ENCODE measurements around the gene LASP1NB.

Gene LASP1NB

DNA sequence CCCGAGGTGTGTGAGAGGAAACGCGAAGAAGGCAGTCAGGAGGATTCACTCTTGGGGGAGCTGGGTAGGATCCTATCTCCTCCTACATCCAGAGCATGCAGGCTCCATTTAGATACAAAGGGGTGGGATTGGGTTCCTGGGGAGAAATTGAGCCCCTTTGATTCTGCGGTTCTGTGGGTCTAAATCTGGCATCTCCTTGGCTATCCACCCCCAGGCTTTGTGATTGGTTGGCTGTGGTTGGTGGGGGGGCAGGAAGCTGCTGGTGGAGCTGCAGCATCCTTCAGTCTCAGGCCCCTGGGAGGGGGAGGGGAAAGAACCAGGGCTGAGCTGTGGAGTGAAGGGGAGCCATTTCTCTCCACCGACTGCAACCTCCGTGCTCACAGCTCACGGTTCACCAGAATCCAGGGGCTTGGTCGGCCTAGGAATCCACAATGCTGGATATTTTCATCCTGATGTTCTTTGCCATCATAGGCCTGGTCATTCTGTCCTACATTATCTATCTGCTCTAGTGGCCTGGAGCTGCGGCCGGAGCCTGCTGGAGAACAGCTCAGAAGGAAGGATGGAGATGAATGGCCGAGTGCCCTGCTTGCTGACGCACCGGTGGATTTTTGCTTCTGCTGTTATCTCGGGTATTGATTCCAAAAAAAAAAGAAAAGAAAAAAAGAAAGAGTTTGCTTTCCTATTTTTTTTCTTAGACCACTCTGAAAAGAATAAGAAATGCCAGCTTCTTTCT is at the start of gene LASP1NB:
Gene LASP1NB, plus strand, starts transcription at position 352 of the 733 bp plus-strand sequence.
- DNase-seq = no peak

DNA sequence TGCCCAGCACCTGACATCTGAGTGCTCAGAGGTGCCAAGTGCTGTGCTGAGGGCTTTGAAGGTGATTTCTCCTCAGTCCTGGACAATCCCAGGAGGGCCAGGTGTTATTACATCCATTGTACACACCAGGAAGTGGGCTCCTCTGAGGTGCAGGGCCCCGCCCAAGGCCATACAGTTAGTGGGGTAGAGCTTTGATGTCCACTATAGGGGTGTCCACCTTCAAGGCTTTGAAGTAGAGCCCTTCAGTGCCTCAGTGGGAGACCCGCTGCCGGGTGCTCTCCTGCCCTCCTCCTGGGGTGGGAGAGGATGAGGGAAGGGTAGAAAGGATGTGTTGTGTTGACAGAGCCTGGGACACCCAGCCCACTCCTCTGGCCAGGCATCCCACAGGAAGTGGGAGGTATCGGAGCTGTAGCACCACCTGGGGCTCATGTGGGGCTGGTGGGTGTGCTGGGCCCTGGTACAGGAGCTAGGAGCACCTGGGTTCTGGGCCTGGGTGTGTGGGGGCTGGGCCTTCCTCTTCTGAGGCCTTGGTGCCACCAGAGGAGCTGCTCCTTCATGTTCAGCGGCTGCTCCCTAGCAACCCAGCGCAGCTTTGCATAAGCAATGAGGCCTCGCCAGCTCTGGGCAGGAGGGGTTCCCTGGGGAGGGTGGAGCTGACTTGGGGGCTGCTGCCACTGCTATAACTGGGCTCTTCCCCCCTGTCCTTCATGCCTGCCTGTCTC is 48.1 kb upstream of the LASP1NB start:
- DNase-seq = no peak

DNA sequence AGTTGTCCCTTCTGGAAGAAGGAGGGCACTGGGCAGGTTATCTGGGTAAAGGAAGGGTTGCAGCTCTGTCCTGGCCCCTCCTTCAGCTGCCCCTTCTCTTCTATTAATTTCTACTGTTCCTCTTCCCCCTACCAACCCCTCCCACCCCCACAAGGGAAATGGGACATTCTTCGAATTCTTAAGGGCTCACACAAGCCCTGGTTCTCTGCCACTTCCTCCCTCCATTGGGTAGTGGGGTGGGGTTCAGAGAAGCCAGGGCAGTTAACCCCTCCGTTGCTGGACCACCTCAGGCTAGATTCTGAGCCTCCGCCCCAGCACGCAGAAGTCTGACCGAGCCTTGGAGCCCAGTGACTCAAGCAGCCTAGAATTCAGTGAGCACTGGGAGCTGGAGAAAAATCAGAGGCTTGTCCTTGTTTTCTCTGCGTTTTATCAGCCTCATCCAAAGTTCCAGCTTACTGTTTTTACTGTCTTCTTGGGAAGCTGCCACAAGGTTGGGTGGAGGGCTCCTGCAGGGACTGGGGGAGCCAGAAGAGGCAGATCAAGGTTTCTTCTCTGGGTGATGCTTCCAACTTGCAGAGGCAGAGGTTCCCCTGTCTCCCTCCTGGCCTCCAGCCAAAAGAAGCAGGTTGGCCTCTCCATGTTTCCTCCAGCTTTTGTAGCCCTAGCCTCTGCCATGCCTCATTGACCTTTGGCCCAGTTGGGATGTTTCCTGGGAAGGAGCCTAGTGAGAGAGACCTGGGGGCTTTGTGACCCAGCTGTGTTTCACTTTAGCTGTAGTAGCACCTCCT is 45.3 kb upstream of the LASP1NB start:
- DNase-seq = no peak

DNA sequence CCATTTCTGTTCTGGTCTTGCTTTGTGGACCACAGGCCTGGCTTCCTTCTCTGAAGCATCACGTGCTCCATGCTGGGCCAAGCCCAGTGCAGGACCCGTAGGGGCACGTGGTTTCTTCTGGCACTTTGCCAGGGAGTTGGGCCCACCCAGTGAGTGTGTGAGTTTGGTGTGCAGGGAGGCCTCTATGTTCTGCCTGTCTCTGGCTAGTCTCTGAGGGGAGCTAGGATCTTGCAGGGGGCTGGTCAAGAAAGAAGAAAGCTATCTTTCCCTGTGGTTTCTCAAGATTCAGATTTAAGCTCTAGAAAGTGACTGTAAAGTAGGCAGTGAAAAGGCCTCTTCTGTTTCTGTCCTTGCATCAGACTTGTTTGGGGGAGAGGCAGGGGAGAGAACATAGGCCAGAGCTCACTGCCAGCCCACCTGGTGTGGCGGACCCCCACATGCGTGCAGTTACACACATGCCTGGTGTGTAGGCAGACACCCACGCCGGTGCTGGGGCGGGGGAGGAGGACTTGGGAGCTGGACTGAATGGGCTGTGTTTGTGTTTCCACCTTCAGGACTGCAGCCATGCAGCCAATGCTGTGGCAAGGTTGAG is 43.7 kb upstream of the LASP1NB start:
- DNase-seq = peak; percentile 93

DNA sequence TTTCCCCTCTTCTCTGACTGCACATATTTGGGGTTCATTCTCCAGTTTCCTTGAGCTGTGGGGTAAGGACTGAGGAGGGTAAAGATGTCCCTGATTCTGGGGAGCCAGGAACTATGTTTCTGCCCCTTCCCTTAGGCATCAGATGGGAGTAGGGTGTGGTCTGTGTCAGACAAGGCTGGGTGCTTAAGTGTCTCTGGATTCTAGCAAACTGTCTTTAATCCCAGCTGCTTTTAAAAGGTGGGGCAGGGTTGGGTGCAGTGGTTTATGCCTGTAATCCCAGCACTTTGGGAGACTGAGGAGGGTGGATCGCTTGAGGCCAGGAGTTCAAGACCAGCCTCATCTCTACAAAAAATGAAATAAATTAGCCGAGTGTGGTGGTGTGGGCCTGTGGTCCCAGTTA is 42.5 kb upstream of the LASP1NB start:
- DNase-seq = no peak

DNA sequence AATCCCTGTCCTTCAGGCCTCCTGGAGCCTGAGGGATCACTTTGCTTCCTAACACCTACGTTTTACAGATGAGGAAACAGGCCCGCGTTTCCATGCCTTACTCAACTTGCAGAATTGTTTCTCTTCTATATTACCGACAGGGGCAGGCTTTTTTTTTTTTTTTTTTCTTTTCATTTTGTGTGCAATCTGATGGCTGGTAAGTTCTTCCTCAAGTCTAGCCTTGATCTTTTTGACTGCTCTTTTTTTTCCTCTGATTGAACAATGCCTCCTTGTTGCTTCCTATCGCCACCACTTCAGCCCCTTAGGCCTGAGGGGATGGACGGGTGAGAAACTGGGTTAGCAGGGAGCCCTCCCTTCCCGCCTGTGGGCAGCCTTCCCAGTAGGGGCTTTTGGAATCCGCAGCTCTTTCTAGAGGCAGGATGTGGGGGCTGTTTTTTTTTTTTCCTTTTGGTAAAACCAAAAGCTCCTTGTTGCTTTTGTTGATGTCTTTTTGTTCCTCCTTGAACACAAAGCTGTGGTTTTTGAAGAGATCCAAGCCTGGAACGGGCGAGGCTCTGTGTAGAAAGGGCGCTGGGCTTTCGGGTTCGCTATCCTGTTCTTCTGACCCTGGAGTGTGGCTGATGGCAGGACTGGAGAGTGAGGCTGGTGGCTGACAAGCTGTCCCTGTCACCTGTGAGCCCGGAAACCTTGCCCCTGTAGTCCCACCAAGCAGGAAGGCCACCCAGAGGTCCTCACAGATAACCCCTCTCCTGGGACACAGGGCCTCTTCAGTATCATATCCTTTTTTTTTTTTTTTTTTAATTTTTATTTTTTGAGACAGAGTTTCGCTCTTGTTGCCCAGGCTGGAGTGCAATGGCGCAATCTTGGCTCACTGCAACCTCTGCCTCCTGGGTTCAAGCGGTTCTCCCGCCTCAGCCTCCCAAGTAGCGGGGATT is 41.6 kb upstream of the LASP1NB start:
- no peak for DNase-seq

DNA sequence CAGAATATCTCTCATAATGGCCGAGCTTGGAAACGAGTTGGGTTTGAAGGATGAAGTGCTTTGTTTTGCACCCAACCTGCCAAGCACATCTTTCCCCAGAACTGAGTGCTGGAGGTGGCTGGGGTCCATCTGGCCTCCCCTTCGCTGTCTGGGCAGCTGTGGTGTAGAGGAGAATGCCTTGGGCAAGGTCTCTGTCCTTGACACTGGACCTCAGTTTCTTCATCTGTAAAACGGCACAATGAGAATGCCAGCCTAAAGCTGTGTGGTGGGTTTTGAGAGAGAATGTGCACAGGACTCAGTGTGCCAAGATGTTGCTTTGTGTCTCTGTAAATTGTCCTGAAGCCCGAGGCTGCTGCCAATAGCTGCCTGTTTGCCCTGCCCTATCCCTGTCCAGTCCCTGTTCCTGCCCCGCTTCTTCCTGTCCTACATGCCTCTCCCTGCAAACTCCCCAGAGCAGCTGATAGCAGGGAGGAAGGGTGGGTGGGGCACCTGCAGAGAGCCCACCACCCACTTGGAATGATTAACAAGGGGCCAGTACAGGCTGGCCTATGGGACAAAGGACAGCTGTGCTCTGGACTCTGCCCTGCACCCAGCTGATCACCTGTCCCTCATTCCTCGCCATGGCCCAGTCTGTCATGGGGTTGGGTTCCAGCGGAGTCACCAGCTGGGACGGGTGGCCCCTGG is 40.2 kb upstream of the LASP1NB start:
- DNase-seq = no peak

DNA sequence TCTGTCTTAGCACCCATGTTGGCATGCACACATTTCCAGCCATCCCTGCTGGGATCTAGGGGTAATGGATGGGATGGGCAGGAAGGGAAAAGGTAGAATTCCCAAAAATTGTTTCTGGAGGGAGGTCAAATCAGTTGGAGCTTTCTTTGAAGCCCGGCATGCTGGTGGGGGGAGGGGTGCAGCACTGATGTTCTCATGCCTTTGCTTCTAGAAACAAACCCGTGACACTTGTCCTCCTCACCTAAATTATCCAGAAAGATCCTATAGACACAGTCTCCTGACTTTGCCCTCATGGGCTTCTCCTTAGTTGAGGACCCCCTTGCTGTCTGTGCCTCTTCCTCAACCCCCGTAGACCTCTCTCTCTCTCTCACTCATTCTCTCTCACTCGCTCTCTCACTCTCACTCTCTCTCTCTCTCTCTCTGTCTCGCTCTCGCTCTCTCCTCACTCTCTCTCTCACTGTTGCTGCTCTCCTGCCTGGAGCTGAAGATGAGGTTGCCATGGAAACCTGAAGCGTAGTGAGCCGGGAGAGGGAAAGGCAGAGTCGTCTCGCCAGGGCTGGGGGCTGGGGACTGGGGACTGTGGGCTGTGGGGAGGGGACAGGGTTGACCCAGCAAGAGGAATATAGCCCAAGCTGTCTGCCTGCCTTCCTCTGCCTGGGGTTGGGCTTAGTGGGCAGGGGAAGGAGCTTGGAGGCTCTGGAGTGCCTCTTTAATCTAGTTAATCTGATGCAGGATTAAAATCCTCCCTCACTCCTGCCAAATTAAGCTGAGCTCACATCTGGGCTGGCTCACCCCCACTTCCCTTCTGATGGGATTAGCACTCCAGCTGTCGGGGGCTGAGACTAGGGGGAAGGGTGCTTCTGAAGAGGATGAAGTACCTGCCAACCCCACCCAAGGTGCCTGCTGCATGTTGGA is 39.4 kb upstream of the LASP1NB start:
- DNase-seq = no peak

DNA sequence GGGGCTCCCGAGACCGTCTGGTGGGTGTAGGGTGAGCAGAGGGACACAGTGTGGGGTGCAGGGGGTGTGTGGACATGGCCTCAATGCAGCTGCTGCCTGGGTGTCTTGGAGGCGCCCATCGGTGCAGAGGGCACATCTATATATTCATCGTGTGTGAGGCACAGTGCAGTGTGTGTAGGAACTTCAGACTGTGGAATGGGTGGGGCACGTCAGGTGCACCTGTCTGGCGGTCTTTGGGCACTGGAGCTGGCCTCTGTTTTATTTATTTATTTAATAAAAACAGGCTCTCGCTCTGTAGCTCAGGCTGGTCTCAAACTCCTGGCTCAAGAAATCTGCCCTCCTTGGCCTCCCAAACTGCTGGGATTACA is 38.8 kb upstream of the LASP1NB start:
- DNase-seq = no peak

DNA sequence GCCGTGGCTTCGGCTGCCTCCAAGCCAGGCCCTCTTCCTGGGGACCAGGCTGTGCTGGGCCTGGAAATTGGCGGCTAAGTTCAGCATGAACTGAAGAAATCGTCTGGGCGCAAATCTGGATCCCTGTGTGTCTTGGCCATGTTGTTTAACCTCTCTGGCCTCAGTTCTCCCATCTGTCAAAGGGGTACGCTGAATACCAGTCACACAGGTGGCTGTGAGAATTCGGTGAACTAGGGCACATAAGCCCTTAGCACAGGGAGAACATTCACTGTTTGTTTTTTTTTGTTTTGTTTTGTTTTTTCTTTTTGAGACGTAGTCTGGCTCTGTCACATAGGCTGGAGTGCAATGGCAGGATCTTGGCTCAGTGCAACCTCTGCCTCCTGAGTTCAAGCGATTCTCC is 36.6 kb upstream of the LASP1NB start:
- DNase-seq = no peak

DNA sequence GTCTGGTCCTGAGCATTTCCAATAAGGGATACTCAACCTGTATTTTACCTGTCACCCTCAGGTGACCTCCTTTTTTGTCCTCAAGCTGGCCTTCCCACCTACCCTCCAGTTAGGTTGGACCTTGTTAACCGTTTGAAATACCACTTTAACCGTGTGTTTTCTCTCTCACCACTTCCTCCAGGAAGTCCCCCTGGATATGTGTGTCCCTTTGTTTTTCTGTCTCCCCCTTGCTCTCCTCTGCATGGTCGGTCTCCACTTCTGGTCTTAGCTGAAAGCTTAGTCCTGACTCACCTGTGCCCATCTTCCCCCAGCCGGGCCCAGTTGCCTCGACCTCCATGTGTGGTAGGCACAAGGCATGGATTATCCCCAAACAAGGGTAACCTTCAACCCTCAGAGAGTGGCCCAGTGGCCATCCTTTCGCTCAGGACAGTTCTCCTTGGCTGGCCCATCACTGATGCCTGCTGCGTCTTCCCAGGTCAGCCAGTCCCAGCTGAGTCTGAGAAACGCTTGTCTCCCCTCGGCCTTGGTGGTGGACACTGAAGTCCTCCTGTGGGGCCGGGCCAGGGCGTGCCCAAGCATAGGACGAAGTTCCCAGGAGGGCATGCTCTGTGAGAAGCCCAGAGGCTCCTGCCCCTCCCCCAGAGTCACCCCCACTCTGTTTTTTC is 35.5 kb upstream of the LASP1NB start:
- no peak for DNase-seq

DNA sequence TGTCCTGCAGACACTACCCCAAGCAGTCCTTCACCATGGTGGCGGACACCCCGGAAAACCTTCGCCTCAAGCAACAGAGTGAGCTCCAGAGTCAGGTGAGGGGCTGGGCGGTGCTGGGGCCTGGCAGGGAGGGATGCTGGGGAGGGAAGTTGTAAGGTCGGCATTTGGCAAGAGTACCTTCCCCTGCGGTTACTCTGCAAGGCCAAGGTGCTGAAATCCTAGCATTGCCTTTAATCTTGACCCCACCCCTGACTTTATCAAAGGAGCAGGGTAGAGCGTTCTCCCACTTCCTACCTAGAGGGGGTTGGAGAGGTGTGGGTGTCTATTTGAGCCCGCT is 35.0 kb upstream of the LASP1NB start:
- no peak for DNase-seq

DNA sequence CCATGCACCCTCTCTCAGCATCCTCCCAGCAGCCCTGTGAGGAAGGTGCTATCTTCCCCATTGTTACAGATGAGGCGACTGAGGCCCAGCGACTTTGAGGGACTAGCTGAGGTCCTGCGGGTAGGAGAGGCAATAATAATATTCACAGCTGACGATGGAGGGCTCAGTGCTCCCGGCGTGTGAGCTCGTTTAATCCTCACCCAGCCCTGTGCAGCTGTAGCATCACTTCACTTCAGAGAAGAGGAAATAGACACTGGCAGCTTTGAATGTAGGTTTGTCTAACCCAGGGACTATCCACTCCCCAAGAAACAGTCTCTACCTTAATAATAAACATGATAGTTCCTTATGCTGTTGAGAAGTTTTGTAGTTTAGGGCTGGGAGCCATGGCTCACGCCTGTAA is 34.0 kb upstream of the LASP1NB start:
- no peak for DNase-seq

DNA sequence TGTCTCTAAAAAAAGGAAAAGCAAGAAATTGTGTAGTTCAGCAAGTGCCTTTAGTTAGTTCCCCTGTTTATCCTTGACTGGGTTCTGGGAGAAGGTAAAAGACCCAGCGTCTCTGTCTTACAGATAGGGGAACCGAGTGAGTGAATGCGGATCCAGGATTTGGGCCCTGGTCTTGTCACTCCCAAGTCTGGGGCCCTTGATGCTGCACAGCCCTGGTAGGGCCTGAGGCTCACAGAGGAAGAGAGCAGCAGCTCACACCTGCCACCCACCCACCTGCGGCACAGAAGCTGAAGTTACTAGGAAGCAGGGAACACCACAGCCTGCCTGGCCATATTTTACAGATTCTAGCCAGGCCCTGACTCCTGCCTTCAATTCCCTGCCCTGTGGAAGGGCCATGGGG is 33.3 kb upstream of the LASP1NB start:
- no peak for DNase-seq

DNA sequence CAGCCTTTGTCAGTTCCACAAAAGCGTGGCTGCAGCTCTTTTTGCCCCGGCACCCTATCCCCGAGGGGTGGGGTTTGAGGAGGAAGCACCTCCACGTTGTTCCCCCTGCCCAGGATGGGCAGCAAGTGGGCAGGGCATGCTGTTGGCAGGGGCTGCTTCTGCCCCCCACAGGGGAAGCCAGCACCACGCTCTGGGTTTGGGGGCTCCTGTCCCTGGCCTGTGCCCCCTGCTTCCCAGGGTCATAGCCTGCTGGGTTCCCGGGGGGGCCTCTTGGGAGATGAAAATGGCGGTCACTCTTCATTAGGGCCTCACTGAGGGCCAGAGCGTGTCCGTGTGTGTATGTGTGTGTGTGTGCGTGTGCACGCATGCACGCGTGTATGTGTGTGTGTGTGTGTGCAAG is 32.8 kb upstream of the LASP1NB start:
- no peak for DNase-seq

DNA sequence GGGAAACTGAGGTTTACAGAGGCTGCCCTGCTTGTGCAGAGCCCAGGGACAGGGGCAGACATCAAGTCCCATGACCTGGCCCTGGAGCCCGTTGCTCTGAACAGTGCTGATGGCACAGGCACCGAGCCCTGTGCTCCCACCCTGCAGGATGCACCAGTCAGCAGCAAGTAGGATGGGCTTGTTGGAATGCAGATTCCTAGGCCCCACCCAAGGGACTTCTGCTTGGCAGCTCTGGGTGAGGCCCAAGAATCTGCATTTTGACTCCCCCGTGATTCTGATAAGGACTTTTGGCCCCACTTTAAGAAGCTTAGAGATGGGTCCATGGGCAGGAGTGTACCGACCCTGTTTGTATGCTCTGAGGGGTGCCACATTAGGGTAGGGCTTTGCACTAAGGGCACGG is 32.3 kb upstream of the LASP1NB start:
- no peak for DNase-seq

DNA sequence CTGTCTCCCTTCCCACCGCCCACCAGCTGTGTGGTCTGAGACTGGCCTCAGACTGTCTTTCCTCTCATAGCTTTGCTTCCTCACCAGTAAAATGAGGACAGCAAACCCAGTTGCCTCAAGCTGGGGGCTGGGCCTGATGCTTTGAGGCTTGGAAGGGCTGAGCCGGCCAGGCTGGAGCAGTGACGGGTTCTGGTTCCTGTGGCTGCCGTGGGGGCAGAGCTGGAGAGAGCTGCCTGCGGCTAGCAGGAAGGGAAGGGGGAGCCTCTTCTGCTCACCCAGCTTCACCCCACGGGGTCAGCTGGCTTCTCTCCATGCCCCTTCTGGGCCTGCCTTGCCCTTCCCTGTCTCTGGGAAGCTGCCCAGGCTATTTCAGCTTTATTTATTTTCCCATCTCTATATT is 31.8 kb upstream of the LASP1NB start:
- DNase-seq = no peak

DNA sequence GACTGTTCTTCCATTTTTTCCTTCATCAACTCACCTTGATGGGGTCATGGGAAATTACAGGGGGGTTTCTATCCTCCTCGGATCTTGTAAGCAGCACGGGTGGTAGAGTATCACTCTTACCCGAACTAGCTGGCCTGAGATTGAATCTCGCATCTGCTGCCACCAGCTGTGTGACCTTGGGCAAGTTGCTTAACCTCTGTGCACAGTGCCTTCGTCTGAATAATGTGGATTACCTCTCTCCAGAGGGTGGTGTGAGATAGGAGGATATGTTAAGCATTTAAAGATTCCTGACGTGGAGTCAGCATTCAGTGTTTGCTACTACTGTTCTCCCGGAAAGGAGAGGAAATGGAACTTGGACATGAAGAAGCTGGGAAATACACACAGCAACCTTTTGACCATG is 31.1 kb upstream of the LASP1NB start:
- no peak for DNase-seq

DNA sequence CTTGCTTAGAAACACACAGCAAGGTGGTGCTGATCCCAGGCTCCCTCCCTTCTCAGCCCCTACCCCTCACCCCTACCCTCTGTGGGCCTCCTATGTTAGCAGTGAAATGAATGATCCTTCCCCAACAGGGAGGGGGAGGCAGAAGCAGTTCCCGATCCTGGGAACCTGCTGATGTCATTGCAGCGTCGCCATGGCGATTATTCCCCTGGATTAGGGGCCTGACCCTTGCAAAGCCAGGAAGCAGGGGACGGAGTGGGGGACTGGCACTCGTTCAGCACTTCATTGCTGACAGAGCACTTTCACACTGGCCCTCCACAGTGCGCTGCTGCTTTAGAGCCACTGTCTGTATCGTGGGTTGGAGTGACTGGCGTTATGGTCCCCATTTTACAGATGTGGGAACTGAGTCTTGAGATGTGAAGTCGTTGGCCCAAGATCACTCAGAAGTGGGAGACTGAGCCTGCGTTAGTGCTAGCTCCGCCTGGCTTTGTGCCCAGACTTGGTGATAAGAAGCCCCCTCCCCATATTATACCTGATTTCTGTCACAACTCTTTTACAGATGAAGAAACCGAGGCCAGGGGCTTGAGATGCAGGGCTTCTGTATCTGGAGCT is 29.0 kb upstream of the LASP1NB start:
- no peak for DNase-seq

DNA sequence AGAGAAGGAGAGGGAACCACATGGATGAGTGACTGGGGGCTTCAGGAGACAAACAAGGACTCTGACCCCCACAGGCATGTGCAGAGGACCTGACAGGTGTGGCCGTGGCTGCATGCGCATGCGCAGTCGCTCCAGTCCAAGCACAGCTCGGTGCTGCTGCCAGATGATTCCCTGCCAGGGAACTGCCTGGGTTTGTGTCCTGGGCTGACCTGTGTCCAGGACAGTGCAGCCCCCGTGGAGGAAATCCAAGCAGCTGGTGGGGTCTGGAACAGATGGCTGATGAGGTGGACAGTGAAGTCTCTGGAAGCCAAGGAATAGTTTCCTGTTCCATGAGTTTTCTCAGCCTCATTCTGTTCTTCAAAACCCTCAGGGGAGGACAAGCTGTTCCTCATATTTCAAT is 28.2 kb upstream of the LASP1NB start:
- no peak for DNase-seq
